Measurements from ENCODE around the gene SPATA46. TPM values are rescaled to one million over a fixed set of nuclear protein-coding genes. Genes with fewer than 3 reads are reported as not detected.

Gene SPATA46
- total and polyA plus RNA-seq, 4 donors, result not detected

DNA sequence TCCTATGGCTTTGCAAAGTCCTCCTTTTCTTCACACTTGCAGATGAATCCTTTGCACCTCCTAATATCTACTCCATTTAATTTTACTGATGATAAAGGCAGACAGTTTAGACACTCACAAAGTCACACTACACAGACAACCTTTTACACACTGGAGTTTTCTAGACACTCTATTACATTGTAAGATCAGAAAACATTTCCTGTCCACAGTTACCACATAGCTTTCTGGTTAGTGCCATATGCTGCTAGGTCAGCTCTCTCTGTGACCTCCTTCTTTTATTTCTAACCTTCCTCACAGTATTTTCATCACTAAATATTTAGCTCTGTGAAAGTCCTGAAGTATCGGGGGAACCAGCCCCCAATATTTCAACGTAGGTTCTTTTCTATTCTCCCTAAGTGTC lies 30.2 kb upstream of the SPATA46 start:
- Histone ChIP-seq H3K9ac (ENCODE audit: insufficient read depth in 1 of 2, low read length in 2 of 2) (no peak overlapping the region), H3K4me1 (ENCODE audit: control insufficient read depth in 5 of 5, insufficient read depth in 5 of 5, low read length in 5 of 5) (no peaks in the 10 kb centered on the region), H3K27me3 (ENCODE audit: control insufficient read depth in 3 of 3, insufficient read depth in 3 of 3, low read length in 2 of 3) (no peaks in the 10 kb centered on the region), H3K27ac (ENCODE audit: low read depth in 1 of 2, low read length in 1 of 2) (no peak overlapping the region), H3K36me3 (ENCODE audit: control insufficient read depth in 4 of 4, insufficient read depth in 4 of 4, low read length in 4 of 4) (no peaks in the 10 kb centered on the region), H3K9me3 (ENCODE audit: control insufficient read depth in 4 of 4, insufficient read depth in 3 of 4, low read length in 3 of 4) (no peaks in the 10 kb centered on the region), H3K4me3 (no peak overlapping the region)
- ATAC-seq (ENCODE audit: insufficient read depth, low FRiP score), result no peak
- DNase-seq, result no peak
- 95 to 96% methylated on average over 2 of the region's 2 CpGs for WGBS, 2 donors
- TF ChIP-seq, protein P1, sequence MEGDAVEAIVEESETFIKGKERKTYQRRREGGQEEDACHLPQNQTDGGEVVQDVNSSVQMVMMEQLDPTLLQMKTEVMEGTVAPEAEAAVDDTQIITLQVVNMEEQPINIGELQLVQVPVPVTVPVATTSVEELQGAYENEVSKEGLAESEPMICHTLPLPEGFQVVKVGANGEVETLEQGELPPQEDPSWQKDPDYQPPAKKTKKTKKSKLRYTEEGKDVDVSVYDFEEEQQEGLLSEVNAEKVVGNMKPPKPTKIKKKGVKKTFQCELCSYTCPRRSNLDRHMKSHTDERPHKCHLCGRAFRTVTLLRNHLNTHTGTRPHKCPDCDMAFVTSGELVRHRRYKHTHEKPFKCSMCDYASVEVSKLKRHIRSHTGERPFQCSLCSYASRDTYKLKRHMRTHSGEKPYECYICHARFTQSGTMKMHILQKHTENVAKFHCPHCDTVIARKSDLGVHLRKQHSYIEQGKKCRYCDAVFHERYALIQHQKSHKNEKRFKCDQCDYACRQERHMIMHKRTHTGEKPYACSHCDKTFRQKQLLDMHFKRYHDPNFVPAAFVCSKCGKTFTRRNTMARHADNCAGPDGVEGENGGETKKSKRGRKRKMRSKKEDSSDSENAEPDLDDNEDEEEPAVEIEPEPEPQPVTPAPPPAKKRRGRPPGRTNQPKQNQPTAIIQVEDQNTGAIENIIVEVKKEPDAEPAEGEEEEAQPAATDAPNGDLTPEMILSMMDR (IDR thresholded peaks at IDR 0.05; ENCODE audit: control extremely low read depth, extremely low read depth), result no peak

DNA sequence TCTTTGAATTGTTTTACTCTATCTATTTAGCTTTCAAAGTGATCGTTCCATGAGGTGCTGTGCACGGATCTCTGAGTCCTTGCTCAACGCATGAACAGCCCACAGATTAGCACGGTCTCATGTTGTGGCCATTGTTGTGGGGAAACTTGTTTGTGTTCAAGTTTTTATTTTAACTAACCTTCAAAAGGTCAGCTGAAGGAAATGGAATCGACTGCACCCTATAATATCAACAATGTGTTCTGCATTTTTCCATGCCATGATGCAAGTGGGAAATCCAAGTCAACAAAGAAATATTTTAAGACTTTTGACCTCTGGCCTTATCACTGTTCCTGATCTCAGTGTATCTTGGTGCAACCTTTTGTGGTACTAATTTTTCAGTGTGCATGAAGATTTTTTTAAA lies 29.1 kb upstream of the SPATA46 start:
- 53 to 62% methylated on average over 5 of the region's 5 CpGs for WGBS, 2 donors
- H3K9ac ChIP-seq (ENCODE audit: insufficient read depth in 1 of 2, low read length in 2 of 2), result no peak overlapping the region
- no peaks in the 10 kb centered on the region for H3K4me1 ChIP-seq (ENCODE audit: control insufficient read depth in 5 of 5, insufficient read depth in 5 of 5, low read length in 5 of 5)
- DNase-seq, result no peak
- no peak overlapping the region for H3K27ac ChIP-seq (ENCODE audit: low read depth in 1 of 2, low read length in 1 of 2)
- no peak for ATAC-seq (ENCODE audit: insufficient read depth, low FRiP score)
- no peaks in the 10 kb centered on the region for H3K36me3 ChIP-seq (ENCODE audit: control insufficient read depth in 4 of 4, insufficient read depth in 4 of 4, low read length in 4 of 4)
- H3K4me3 ChIP-seq, result no peak overlapping the region
- H3K9me3 ChIP-seq (ENCODE audit: control insufficient read depth in 4 of 4, insufficient read depth in 3 of 4, low read length in 3 of 4), result no peaks in the 10 kb centered on the region
- TF ChIP-seq, protein P1 (IDR thresholded peaks at IDR 0.05; ENCODE audit: control extremely low read depth, extremely low read depth), result no peak
- no peaks in the 10 kb centered on the region for H3K27me3 ChIP-seq (ENCODE audit: control insufficient read depth in 3 of 3, insufficient read depth in 3 of 3, low read length in 2 of 3)

DNA sequence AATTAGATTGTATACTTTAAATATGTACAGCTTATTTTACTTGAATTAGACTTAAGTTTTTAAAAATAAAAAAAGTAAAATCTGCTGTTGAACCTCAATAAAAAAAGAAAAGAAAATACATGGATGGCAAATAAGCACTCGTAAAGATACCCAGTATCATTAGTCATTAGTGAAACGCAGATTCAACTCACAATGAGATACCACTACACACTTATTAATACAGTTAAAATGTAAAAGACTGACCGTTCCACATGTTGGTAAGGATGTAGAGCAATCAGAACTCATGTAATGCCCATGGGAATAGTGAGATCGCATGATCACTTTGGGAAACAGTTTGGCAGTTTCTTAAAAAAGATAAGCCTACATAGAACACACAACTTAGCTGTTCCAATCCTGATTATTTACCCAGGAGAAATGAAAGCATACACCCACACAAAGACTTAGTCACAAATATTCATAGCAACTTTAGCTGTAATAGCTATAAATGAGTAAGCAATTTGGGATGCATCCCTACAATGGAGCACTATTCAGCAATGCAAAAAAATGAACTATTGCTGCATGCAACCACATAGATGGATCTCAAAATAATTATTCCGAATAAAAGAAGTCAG lies 28.0 kb upstream of the SPATA46 start:
- no peak overlapping the region for H3K4me3 ChIP-seq
- no peaks in the 10 kb centered on the region for H3K9me3 ChIP-seq (ENCODE audit: control insufficient read depth in 4 of 4, insufficient read depth in 3 of 4, low read length in 3 of 4)
- no peaks in the 10 kb centered on the region for H3K4me1 ChIP-seq (ENCODE audit: control insufficient read depth in 5 of 5, insufficient read depth in 5 of 5, low read length in 5 of 5)
- DNase-seq, result no peak
- no peak overlapping the region for H3K9ac ChIP-seq (ENCODE audit: insufficient read depth in 1 of 2, low read length in 2 of 2)
- WGBS, 2 donors, result 76 to 83% methylated on average over 5 of the region's 5 CpGs
- H3K27ac ChIP-seq (ENCODE audit: low read depth in 1 of 2, low read length in 1 of 2), result no peak overlapping the region
- H3K27me3 ChIP-seq (ENCODE audit: control insufficient read depth in 3 of 3, insufficient read depth in 3 of 3, low read length in 2 of 3), result no peaks in the 10 kb centered on the region
- TF ChIP-seq, protein P1 (IDR thresholded peaks at IDR 0.05; ENCODE audit: control extremely low read depth, extremely low read depth), result no peak
- no peak for ATAC-seq (ENCODE audit: insufficient read depth, low FRiP score)
- H3K36me3 ChIP-seq (ENCODE audit: control insufficient read depth in 4 of 4, insufficient read depth in 4 of 4, low read length in 4 of 4), result no peaks in the 10 kb centered on the region

Measured in lung (tissue), 12 donors.